C4-2B (cell line): ENCODE measurements around the gene INF2.

ENCODE experiments used
- H3K27ac ChIP-seq: fragments of 450-650 bp; 2 replicates; pipeline ENCODE4 v1.5.1; 2017
- ZFX ChIP-seq: fragments of 450-650 bp; IDR thresholded peaks from 2 replicates; pipeline ENCODE4 v1.6.1; 2017
- TF ChIP-seq, protein P1 (sequence below): fragments of 450-650 bp; conservative IDR thresholded peaks from 2 replicates; pipeline ENCODE4 v1.5.1; 2017; ENCODE audit warnings: mild to moderate bottlenecking

INF2 gene

GRCh38 chr14:104654119-104654518 is 35.3 kb upstream of the INF2 start:
- no peak overlapping the region for H3K27ac ChIP-seq
- TF ChIP-seq ZFX, result no peak
- TF ChIP-seq, protein P1, sequence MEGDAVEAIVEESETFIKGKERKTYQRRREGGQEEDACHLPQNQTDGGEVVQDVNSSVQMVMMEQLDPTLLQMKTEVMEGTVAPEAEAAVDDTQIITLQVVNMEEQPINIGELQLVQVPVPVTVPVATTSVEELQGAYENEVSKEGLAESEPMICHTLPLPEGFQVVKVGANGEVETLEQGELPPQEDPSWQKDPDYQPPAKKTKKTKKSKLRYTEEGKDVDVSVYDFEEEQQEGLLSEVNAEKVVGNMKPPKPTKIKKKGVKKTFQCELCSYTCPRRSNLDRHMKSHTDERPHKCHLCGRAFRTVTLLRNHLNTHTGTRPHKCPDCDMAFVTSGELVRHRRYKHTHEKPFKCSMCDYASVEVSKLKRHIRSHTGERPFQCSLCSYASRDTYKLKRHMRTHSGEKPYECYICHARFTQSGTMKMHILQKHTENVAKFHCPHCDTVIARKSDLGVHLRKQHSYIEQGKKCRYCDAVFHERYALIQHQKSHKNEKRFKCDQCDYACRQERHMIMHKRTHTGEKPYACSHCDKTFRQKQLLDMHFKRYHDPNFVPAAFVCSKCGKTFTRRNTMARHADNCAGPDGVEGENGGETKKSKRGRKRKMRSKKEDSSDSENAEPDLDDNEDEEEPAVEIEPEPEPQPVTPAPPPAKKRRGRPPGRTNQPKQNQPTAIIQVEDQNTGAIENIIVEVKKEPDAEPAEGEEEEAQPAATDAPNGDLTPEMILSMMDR, result no peak

DNA sequence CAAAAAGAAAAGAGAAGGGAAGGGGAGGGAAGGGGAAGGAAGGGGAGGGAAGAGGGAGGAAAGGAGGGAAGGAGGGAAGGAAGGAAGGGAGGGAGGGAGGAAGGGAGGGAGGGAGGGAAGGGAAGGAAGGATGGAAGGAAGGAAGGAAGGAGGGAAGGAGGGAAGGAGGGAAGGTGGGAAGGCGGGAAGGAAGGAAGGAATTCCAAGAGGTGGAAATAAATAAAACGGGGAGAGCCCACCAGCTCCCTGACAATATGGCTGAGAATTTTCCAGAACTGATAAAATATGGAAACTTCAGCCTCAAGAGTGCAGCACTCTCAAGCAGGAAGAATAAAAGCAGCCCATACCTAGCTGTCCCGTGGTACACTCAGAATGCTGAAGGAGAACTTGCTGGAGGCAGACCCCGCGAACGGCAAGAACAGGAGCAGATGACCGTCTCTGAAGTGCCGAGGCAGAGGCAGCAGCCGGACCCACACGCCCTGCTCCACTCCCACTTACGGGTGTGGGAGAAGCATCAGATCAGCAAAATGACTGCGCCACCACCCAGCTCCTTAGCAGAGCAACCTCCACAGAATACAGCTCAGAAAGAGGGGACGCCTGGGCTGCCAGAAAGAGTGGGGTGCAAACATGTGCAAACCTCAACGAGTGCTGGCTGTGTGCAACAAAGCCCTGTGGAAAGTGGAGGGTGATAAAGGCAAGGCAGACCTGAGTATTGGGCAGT is 34.1 kb upstream of the INF2 start:
- no peak overlapping the region for H3K27ac ChIP-seq
- no peak for TF ChIP-seq ZFX
- TF ChIP-seq, protein P1, result no peak

DNA sequence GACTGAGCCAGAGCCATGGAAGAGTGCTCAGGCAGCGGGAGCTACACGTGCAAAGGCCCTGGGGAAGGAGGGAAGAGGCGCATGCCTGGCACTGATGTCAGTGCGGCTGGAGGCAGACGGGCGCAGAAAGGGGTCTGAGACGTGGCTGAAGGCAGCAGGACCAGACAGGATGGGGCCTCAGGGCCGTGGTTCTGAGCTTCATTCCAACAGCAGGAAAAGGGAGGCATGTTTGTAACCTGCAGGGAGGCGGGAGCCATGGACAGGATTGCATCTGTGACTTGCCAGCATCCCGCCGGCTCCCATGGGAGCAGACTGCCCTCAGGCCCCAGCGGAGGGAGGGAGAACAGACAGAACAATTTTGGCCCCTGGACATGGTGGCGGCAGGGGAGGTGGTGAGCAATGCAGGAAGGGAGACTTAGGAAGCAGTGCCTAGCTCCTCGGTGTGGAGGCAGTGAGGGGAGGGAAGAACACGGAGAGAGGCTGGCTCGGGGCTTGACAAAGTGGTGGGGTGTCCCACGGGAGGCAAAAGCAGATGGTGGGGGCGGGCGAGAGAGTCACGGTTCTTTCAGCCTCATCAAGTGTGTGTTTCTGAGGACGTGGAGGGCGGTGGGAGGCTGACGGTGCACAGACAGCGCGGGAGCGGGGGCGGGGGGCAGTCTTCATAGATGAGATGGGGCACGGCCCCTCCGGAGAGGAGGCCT is 33.3 kb upstream of the INF2 start:
- TF ChIP-seq, protein P1, result no peak
- TF ChIP-seq ZFX, result no peak
- no peak overlapping the region for H3K27ac ChIP-seq

DNA sequence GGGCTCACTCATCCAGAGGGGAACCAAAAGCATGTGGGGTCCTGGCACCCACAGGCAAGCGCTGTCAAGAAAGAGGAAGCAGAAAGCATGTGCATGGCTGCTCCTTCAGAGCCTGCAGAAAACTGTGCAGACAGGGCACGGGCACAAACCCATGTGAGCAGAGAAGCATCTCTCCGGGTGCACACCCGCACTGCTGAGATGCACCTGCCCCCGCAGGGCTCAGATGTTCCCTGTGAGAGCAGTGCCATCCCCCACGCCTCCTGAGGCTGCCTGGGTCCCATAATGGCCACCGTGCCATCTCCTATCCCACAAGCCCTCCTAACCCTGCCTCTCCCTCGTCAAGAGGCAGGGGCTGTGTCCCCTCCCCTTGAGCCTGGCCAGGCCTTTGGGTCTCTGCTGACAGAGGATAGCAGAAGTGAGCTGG is 32.3 kb upstream of the INF2 start:
- no peak overlapping the region for H3K27ac ChIP-seq
- no peak for TF ChIP-seq ZFX
- TF ChIP-seq, protein P1, result no peak

GRCh38 chr14:104657563-104658324 is 31.7 kb upstream of the INF2 start:
- no peak for TF ChIP-seq ZFX
- TF ChIP-seq, protein P1, result no peak
- no peak overlapping the region for H3K27ac ChIP-seq

GRCh38 chr14:104658325-104658712 is 31.1 kb upstream of the INF2 start:
- TF ChIP-seq ZFX, result no peak
- TF ChIP-seq, protein P1, result no peak
- no peak overlapping the region for H3K27ac ChIP-seq

- TF ChIP-seq ZFX, result no peak
- TF ChIP-seq, protein P1, result no peak
- H3K27ac ChIP-seq, result no peak overlapping the region
Measured at GRCh38 chr14:104659146-104659545, 30.3 kb upstream of the INF2 start.
